K562 (cell line): ENCODE results near the gene NDUFAF4. TPM values are rescaled to one million over a fixed set of nuclear protein-coding genes. Genes with fewer than 3 reads are reported as not detected.

Source experiments
- BHLHE40 ChIP-seq: IDR thresholded peaks from 2 replicates; pipeline ENCODE4 v1.6.1; 2011; ENCODE audit warnings: low read length, improper control_type of control experiment
- C11orf30 ChIP-seq: fragments of 450-650 bp; IDR thresholded peaks from 2 replicates; pipeline ENCODE4 v1.6.1; 2016; ENCODE audit warnings: low read depth, mild to moderate bottlenecking
- CREM ChIP-seq: IDR thresholded peaks from 2 replicates; pipeline ENCODE4 v1.6.1; 2014; ENCODE audit warnings: antibody characterized with exemption, low read depth
- EP400 ChIP-seq: fragments of 450-650 bp; IDR thresholded peaks from 2 replicates; pipeline ENCODE4 v1.6.1; 2017; ENCODE audit warnings: antibody characterized with exemption, mild to moderate bottlenecking, moderate library complexity
- IRF2 ChIP-seq: sonication (generic); formaldehyde crosslinking; IDR thresholded peaks from 2 replicates; pipeline ENCODE4 v1.8.1; 2022; ENCODE audit warnings: mild to moderate bottlenecking, missing genetic modification reagents
- KDM4B ChIP-seq, 2 experiments: fragments of 450-650 bp in 1 of 2; sonication (generic) in 1 of 2; IDR thresholded peaks; 2 replicates each; pipeline ENCODE4 v1.6.1; 2016 to 2017; ENCODE audit warnings: borderline replicate concordance in 2 of 2, antibody characterized with exemption in 1 of 2, low read depth in 1 of 2, mild to moderate bottlenecking in 1 of 2
- L3MBTL2 ChIP-seq: fragments of 450-650 bp; IDR thresholded peaks from 2 replicates; pipeline ENCODE4 v1.6.1; 2016; ENCODE audit warnings: mild to moderate bottlenecking, moderate library complexity
- MYNN ChIP-seq, 2 experiments: sonication (generic); formaldehyde crosslinking in 1 of 2; IDR thresholded peaks; 2 replicates each; pipeline versions ENCODE4 v1.5.0 to v1.6.1; 2016 to 2020; ENCODE audit warnings: antibody characterized with exemption in 1 of 2, missing genetic modification reagents in 1 of 2
- POLR2A ChIP-seq: fragments of 450-650 bp; conservative IDR thresholded peaks from 2 replicates; pipeline ENCODE4 v1.6.1; 2016
- RBFOX2 ChIP-seq: fragments of 200-400 bp; formaldehyde crosslinking; IDR thresholded peaks from 2 replicates; pipeline ENCODE4 v1.6.1; 2017; ENCODE audit warnings: low read depth, mild to moderate bottlenecking, low read length, moderate library complexity
- SMARCA5 ChIP-seq: fragments of 450-650 bp; IDR thresholded peaks from 2 replicates; pipeline ENCODE4 v1.6.1; 2016
- YY1 ChIP-seq, 3 experiments: IDR thresholded peaks; 2 replicates each; pipeline ENCODE4 v1.6.1; 2011; ENCODE audit warnings: low read length in 2 of 3, mild to moderate bottlenecking in 2 of 3, moderate library complexity in 2 of 3, borderline replicate concordance in 1 of 3, control low read depth in 1 of 3, low read depth in 1 of 3; ENCODE audit not compliant: insufficient read depth in 3 of 3, insufficient replicate concordance in 2 of 3, control insufficient read depth in 1 of 3, insufficient read length in 1 of 3; ENCODE audit errors: extremely low read depth in 1 of 3
- ZFPM2 ChIP-seq: fragments of 250-450 bp; sonication (Bioruptor Pico); IDR thresholded peaks from 2 replicates; pipeline ENCODE4 v1.5.1; 2022; ENCODE audit warnings: mild to moderate bottlenecking
- polyA plus RNA-seq, 8 experiments: library from polyadenylated mRNA; depleted of rRNA in 4 of 8; stranded (reverse) in 5 of 8; unstranded in 3 of 8; fragments of >200 nt; fragmentation: Nextera tagmentation in 2 of 8; fragmentation: Illumina TruSeq in 1 of 8; extraction: Ambion mirVana in 2 of 8; extraction: Trizol in 1 of 8; gene quantifications; 2 replicates each; pipeline versions ENCODE4 v1.2.1 to v1.2.3, GENCODE V29; 2011 to 2014; ENCODE audit warnings: inconsistent platforms in 1 of 8, missing spikeins in 1 of 8
- total RNA-seq, 7 experiments: library from RNA; depleted of rRNA in 6 of 7; stranded (reverse); fragments of >200 nt in 6 of 7; fragmentation: Illumina TruSeq in 2 of 7; extraction: Trizol in 2 of 7; gene quantifications; 2 replicates each; pipeline versions ENCODE4 v1.2.1 to v1.2.3, GENCODE V29; 2011 to 2021; ENCODE audit warnings: low replicate concordance in 1 of 7
- TF ChIP-seq, protein P1 (sequence below): fragments of 250-450 bp; sonication (Bioruptor Pico); IDR thresholded peaks from 2 replicates; pipeline ENCODE4 v1.9.0; 2021; ENCODE audit warnings: mild to moderate bottlenecking, inconsistent platforms
- TF ChIP-seq, protein P2 (sequence below), 2 experiments: fragments of 450-650 bp; IDR thresholded peaks; 2 replicates each; pipeline ENCODE4 v1.6.1; 2018; ENCODE audit warnings: mild to moderate bottlenecking in 2 of 2, low read depth in 1 of 2; ENCODE audit not compliant: partially characterized antibody in 2 of 2
- TF ChIP-seq, protein P3 (sequence below): fragments of 450-650 bp; formaldehyde crosslinking; IDR thresholded peaks from 2 replicates; pipeline ENCODE4 v1.4.0; 2020; ENCODE audit warnings: mild to moderate bottlenecking, moderate library complexity
- TF ChIP-seq, protein P4 (sequence below): sonication (generic); formaldehyde crosslinking; IDR thresholded peaks from 2 replicates; pipeline ENCODE4 v1.9.0; 2022; ENCODE audit warnings: mild to moderate bottlenecking, missing genetic modification reagents
- TF ChIP-seq, protein P5 (sequence below): fragments of 200-800 bp; sonication (Bioruptor generic); IDR thresholded peaks from 2 replicates; pipeline ENCODE4 v1.6.1; 2017; ENCODE audit warnings: missing genetic modification characterization, missing compliant biosample characterization

The NDUFAF4 gene
- total and polyA plus RNA-seq, 9 of the 15 experiments (the other 6 are each of a cell fraction or from before 2014, with no cell fraction given): 45.0 to 418 (median 136) TPM

DNA sequence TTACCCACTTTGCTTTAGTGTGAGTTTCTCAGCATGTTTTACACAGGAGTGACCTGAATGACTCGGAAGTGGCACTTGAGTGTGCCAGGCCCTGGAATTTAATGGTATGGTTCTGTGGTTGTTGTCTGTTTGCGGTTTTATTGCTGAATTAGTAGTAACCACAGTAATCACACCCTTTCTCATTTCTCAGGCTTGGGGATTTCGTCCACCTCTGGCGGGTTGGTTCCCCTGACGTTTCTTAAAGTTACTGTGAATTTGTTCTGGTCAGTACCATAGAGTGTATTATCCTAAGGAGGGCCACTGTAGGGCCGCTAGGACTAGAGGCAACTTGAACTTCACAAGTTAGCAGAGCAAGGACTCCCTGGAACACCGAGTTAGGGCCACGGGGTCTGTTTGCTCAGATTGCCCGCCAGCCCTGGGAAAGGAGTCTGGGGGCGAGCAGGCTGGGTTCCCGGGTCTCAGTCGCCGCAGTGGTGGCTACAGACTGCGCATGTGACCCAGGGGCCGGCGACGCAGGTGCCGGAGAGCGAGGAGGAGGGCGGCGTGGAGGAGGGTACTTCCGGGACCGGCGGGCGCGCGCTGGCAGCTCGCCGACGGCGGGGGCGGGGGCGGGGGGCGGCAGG, 26.3 kb upstream of the NDUFAF4 start (continued):
- peak; percentile 84 for TF ChIP-seq POLR2A
- 0 out of 2 replicates have a peak, but pooled peaks have one; percentile 4 for TF ChIP-seq C11orf30
- TF ChIP-seq, protein P1, sequence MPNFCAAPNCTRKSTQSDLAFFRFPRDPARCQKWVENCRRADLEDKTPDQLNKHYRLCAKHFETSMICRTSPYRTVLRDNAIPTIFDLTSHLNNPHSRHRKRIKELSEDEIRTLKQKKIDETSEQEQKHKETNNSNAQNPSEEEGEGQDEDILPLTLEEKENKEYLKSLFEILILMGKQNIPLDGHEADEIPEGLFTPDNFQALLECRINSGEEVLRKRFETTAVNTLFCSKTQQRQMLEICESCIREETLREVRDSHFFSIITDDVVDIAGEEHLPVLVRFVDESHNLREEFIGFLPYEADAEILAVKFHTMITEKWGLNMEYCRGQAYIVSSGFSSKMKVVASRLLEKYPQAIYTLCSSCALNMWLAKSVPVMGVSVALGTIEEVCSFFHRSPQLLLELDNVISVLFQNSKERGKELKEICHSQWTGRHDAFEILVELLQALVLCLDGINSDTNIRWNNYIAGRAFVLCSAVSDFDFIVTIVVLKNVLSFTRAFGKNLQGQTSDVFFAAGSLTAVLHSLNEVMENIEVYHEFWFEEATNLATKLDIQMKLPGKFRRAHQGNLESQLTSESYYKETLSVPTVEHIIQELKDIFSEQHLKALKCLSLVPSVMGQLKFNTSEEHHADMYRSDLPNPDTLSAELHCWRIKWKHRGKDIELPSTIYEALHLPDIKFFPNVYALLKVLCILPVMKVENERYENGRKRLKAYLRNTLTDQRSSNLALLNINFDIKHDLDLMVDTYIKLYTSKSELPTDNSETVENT (CRISPR knock-in tag): 0 out of 2 replicates have a peak, but pooled peaks have one; percentile 5
- peak; percentile 78 for TF ChIP-seq L3MBTL2
- TF ChIP-seq, protein P2, sequence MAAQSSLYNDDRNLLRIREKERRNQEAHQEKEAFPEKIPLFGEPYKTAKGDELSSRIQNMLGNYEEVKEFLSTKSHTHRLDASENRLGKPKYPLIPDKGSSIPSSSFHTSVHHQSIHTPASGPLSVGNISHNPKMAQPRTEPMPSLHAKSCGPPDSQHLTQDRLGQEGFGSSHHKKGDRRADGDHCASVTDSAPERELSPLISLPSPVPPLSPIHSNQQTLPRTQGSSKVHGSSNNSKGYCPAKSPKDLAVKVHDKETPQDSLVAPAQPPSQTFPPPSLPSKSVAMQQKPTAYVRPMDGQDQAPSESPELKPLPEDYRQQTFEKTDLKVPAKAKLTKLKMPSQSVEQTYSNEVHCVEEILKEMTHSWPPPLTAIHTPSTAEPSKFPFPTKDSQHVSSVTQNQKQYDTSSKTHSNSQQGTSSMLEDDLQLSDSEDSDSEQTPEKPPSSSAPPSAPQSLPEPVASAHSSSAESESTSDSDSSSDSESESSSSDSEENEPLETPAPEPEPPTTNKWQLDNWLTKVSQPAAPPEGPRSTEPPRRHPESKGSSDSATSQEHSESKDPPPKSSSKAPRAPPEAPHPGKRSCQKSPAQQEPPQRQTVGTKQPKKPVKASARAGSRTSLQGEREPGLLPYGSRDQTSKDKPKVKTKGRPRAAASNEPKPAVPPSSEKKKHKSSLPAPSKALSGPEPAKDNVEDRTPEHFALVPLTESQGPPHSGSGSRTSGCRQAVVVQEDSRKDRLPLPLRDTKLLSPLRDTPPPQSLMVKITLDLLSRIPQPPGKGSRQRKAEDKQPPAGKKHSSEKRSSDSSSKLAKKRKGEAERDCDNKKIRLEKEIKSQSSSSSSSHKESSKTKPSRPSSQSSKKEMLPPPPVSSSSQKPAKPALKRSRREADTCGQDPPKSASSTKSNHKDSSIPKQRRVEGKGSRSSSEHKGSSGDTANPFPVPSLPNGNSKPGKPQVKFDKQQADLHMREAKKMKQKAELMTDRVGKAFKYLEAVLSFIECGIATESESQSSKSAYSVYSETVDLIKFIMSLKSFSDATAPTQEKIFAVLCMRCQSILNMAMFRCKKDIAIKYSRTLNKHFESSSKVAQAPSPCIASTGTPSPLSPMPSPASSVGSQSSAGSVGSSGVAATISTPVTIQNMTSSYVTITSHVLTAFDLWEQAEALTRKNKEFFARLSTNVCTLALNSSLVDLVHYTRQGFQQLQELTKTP (IDR thresholded peaks at IDR 0.05; ENCODE audit: low read depth in 1 of 2, partially characterized antibody in 2 of 2): peak in 1 of 2 experiments; percentile 10
- TF ChIP-seq, protein P3, sequence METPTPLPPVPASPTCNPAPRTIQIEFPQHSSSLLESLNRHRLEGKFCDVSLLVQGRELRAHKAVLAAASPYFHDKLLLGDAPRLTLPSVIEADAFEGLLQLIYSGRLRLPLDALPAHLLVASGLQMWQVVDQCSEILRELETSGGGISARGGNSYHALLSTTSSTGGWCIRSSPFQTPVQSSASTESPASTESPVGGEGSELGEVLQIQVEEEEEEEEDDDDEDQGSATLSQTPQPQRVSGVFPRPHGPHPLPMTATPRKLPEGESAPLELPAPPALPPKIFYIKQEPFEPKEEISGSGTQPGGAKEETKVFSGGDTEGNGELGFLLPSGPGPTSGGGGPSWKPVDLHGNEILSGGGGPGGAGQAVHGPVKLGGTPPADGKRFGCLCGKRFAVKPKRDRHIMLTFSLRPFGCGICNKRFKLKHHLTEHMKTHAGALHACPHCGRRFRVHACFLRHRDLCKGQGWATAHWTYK (CRISPR knock-in tag): no peak
- TF ChIP-seq BHLHE40: peak; percentile 70
- no peak for TF ChIP-seq ZFPM2
- TF ChIP-seq IRF2 (CRISPR knock-in tag): no peak
- TF ChIP-seq SMARCA5: no peak
- TF ChIP-seq, protein P4, sequence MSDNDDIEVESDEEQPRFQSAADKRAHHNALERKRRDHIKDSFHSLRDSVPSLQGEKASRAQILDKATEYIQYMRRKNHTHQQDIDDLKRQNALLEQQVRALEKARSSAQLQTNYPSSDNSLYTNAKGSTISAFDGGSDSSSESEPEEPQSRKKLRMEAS (CRISPR knock-in tag): peak; percentile 46
- TF ChIP-seq RBFOX2: peak; percentile 84
- TF ChIP-seq, protein P5, sequence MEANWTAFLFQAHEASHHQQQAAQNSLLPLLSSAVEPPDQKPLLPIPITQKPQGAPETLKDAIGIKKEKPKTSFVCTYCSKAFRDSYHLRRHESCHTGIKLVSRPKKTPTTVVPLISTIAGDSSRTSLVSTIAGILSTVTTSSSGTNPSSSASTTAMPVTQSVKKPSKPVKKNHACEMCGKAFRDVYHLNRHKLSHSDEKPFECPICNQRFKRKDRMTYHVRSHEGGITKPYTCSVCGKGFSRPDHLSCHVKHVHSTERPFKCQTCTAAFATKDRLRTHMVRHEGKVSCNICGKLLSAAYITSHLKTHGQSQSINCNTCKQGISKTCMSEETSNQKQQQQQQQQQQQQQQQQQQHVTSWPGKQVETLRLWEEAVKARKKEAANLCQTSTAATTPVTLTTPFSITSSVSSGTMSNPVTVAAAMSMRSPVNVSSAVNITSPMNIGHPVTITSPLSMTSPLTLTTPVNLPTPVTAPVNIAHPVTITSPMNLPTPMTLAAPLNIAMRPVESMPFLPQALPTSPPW: peak; percentile 95
- TF ChIP-seq KDM4B (IDR thresholded peaks at IDR 0.05; ENCODE audit: borderline replicate concordance in 2 of 2, low read depth in 1 of 2): no peak
- TF ChIP-seq MYNN (IDR thresholded peaks at IDR 0.05): no peak
- TF ChIP-seq MYNN (CRISPR knock-in tag; IDR thresholded peaks at IDR 0.05): no peak
- 0 out of 2 replicates have a peak, but pooled peaks have one; percentile 6 for TF ChIP-seq CREM
- peak; percentile 70 for TF ChIP-seq EP400
- peak in 1 of 3 experiments; percentile 14 for TF ChIP-seq YY1 (IDR thresholded peaks at IDR 0.05; ENCODE audit: borderline replicate concordance in 1 of 3, control insufficient read depth in 1 of 3, extremely low read depth in 1 of 3, insufficient read depth in 3 of 3, insufficient read length in 1 of 3, insufficient replicate concordance in 2 of 3, low read depth in 1 of 3, low read length in 2 of 3)
